GM12865 (cell line): ENCODE results near the gene ACOX3.
A peak's percentile ranks its signal among the peaks of the same experiment; 100 is the strongest.

Experiments used
- DNase-seq: peaks from one replicate; pipeline ENCODE4 v3.0.0; 2010; ENCODE audit warnings: low read depth
- H3K4me3 ChIP-seq: 2 replicates; pipeline ENCODE4 v1.5.1; 2011; ENCODE audit warnings: mild to moderate bottlenecking, low read depth, low read length, control low read depth
- CTCF ChIP-seq: IDR thresholded peaks from 2 replicates; pipeline ENCODE4 v1.5.1; 2011; ENCODE audit warnings: low read length, control low read depth, low read depth, inconsistent platforms; ENCODE audit not compliant: insufficient read depth; ENCODE audit errors: missing control alignments

Gene ACOX3

DNA sequence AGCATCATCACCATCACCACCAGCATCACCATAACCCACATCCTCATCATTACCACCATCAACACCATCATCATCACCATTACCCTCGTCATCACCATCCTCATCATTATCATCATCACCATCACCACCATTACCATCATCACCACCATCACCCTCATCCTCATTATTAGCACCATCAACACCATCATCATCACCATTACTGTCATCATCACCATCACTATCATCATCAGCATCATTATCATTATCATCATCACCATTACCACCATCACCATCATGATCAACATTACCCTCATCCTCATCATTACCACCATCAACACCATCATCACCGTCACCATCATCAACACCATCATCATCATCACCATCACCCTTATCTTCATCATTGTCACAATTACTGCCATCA lies 119.3 kb downstream of the ACOX3 start:
- TF ChIP-seq CTCF: no peak
- no peak for DNase-seq
- no peak overlapping the region for H3K4me3 ChIP-seq

- DNase-seq: peak; percentile 21
- TF ChIP-seq CTCF: peak; percentile 26
- H3K4me3 ChIP-seq: no peak overlapping the region
These were observed 120.2 kb downstream of the ACOX3 start for GRCh38 chr4:8320386-8320750.

- TF ChIP-seq CTCF: no peak
- no peak for DNase-seq
- no peak overlapping the region for H3K4me3 ChIP-seq
These were observed 120.7 kb downstream of the ACOX3 start for GRCh38 chr4:8319731-8320385.

- no peak for DNase-seq
- no peak overlapping the region for H3K4me3 ChIP-seq
- TF ChIP-seq CTCF: no peak
These were observed 121.5 kb downstream of the ACOX3 start for GRCh38 chr4:8319061-8319460.

DNA sequence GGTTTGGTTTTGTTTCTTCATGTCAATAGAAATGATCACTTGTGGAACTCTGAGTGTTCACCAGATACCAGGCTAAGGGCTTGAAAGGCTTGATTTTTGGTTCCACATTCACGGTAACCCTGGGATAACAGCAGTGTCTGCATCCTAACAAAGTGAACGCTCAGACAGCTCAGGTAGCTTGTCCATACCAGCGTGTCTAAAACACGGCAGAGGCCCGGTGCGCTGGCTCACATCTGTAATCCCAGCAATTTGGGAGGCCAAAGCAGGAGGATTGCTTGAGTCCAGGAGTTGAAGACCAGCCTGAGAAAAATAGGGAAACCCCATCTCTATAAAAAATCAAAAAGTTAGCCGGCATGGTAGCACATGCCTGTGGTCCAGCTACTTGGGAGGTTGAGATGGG lies 122.0 kb downstream of the ACOX3 start:
- no peak overlapping the region for H3K4me3 ChIP-seq
- no peak for TF ChIP-seq CTCF
- no peak for DNase-seq

- DNase-seq: no peak
- no peak overlapping the region for H3K4me3 ChIP-seq
- no peak for TF ChIP-seq CTCF
These were observed 123.0 kb downstream of the ACOX3 start for GRCh38 chr4:8317474-8317873.

DNA sequence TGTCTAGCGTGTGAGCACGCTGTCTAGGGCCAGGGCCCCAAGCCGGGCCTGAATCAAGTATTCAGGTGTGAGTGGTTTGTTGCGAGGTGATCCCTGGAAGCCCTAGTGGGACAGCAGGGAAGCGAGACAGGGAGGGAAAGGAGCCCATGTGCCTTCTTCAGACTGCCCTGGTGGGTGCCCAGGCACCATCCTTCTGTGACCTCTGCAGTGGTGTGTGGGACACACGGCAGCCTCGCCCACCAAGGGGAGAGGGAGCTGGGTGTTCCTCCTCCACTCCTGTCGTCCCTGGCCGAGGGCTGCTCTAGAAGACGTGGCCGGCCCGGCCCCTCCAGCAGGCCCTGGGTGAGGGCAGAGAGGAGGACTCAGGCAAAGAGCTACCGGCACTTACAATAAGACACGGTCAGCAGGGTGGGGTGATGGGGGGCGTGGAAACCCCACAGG lies 123.6 kb downstream of the ACOX3 start:
- no peak for TF ChIP-seq CTCF
- H3K4me3 ChIP-seq: no peak overlapping the region
- no peak for DNase-seq
